ENCODE results near the gene TBXAS1. TPM values are rescaled to one million over a fixed set of nuclear protein-coding genes. Genes with fewer than 3 reads are reported as not detected.
A peak's percentile ranks its signal among the peaks of the same experiment; 100 is the strongest.

TBXAS1 gene
- polyA plus RNA-seq, 2 of the 4 experiments (the other 2 are of a cell fraction) = 8.8 to 11.6 TPM

GRCh38 chr7:139914306-139915267 lies 85.5 kb downstream of the TBXAS1 start:
- Histone ChIP-seq H3K4me2 (peak overlapping the region; percentile 70), H3K4me3 (no peak overlapping the region), H3K27ac (peak overlapping the region; percentile 94 to 95), H3K9me3 (peaks cover 6% of the 10 kb centered on the region; the same call in 1 of the 3 replicates), H3K4me1 (peaks cover 41% of the 10 kb centered on the region)
- FAIRE-seq (no peak), ATAC-seq (no peak), DNase-seq (ENCODE audit: low read depth in 1 of 2, low spot score in 1 of 2) (peak in 1 of 2 experiments; percentile 51)
- CTCF ChIA-PET = interaction anchor here (0.6 to 2.2 kb wide), 7 partner anchors 12 to 269 kb away, joined by 3 to 7 read pairs (median 3); no protein-coding TSS in a partner anchor
- POLR2A ChIA-PET = no interaction called here
- 87% methylated on average over 6 of the region's 6 CpGs for WGBS (ENCODE audit: missing lambda C conversion rate)
- TF ChIP-seq ZSCAN20 (CRISPR knock-in tag; IDR thresholded peaks at IDR 0.05) = no peak
- TF ChIP-seq MAFK (IDR thresholded peaks at IDR 0.05; ENCODE audit: partially characterized antibody) = peak; percentile 99
- TF ChIP-seq HOXB5 (CRISPR knock-in tag; IDR thresholded peaks at IDR 0.05) = 0 out of 2 replicates have a peak, but pooled peaks have one; percentile 23
- no peak for TF ChIP-seq RFX5 (IDR thresholded peaks at IDR 0.05)
- TF ChIP-seq HEYL (CRISPR knock-in tag; IDR thresholded peaks at IDR 0.05) = no peak
- no peak for TF ChIP-seq SMC3 (IDR thresholded peaks at IDR 0.05)
- no peak for TF ChIP-seq JUN (IDR thresholded peaks at IDR 0.05)
- TF ChIP-seq, protein P1, sequence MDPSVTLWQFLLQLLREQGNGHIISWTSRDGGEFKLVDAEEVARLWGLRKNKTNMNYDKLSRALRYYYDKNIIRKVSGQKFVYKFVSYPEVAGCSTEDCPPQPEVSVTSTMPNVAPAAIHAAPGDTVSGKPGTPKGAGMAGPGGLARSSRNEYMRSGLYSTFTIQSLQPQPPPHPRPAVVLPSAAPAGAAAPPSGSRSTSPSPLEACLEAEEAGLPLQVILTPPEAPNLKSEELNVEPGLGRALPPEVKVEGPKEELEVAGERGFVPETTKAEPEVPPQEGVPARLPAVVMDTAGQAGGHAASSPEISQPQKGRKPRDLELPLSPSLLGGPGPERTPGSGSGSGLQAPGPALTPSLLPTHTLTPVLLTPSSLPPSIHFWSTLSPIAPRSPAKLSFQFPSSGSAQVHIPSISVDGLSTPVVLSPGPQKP (IDR thresholded peaks at IDR 0.05; ENCODE audit: low read depth, low read length) = no peak
- TF ChIP-seq RCOR1 (IDR thresholded peaks at IDR 0.05; ENCODE audit: low read depth, low read length) = no peak
- no peak for TF ChIP-seq E2F6 (IDR thresholded peaks at IDR 0.05; ENCODE audit: borderline replicate concordance, low read depth)
- TF ChIP-seq NFE2L2 (conservative IDR thresholded peaks at IDR 0.05; ENCODE audit: low read length) = peak; percentile 97
- TF ChIP-seq CHD4 (IDR thresholded peaks at IDR 0.05; ENCODE audit: borderline replicate concordance) = no peak
- TF ChIP-seq TFCP2L1 (CRISPR knock-in tag; IDR thresholded peaks at IDR 0.05) = no peak
- no peak for TF ChIP-seq FOXS1 (CRISPR knock-in tag; IDR thresholded peaks at IDR 0.05)
- no peak for TF ChIP-seq HDAC2 (IDR thresholded peaks at IDR 0.05)
- TF ChIP-seq, protein P2, sequence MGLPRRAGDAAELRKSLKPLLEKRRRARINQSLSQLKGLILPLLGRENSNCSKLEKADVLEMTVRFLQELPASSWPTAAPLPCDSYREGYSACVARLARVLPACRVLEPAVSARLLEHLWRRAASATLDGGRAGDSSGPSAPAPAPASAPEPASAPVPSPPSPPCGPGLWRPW (IDR thresholded peaks at IDR 0.05) = no peak
- peak; percentile 84 for TF ChIP-seq ZFP36 (IDR thresholded peaks at IDR 0.05; ENCODE audit: borderline replicate concordance, partially characterized antibody)
- no peak for TF ChIP-seq TP53 (CRISPR knock-in tag; IDR thresholded peaks at IDR 0.05)
- TF ChIP-seq JUNB (IDR thresholded peaks at IDR 0.05) = no peak
- TF ChIP-seq HOXA7 (CRISPR knock-in tag; IDR thresholded peaks at IDR 0.05) = no peak
- no peak for TF ChIP-seq CEBPB (IDR thresholded peaks at IDR 0.05)
- TF ChIP-seq PBX3 (IDR thresholded peaks at IDR 0.05) = no peak
- no peak for TF ChIP-seq BCL3 (IDR thresholded peaks at IDR 0.05)
- no peak for TF ChIP-seq EHMT2 (IDR thresholded peaks at IDR 0.05; ENCODE audit: low read depth)
- TF ChIP-seq, protein P3, sequence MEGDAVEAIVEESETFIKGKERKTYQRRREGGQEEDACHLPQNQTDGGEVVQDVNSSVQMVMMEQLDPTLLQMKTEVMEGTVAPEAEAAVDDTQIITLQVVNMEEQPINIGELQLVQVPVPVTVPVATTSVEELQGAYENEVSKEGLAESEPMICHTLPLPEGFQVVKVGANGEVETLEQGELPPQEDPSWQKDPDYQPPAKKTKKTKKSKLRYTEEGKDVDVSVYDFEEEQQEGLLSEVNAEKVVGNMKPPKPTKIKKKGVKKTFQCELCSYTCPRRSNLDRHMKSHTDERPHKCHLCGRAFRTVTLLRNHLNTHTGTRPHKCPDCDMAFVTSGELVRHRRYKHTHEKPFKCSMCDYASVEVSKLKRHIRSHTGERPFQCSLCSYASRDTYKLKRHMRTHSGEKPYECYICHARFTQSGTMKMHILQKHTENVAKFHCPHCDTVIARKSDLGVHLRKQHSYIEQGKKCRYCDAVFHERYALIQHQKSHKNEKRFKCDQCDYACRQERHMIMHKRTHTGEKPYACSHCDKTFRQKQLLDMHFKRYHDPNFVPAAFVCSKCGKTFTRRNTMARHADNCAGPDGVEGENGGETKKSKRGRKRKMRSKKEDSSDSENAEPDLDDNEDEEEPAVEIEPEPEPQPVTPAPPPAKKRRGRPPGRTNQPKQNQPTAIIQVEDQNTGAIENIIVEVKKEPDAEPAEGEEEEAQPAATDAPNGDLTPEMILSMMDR (IDR thresholded peaks at IDR 0.05) = no peak
- TF ChIP-seq GATA3 (IDR thresholded peaks at IDR 0.05; ENCODE audit: borderline replicate concordance) = no peak; the same call in 1 of the 2 replicates
- no peak for TF ChIP-seq POLR2A (IDR thresholded peaks at IDR 0.05; ENCODE audit: low read length)
- TF ChIP-seq, protein P4, sequence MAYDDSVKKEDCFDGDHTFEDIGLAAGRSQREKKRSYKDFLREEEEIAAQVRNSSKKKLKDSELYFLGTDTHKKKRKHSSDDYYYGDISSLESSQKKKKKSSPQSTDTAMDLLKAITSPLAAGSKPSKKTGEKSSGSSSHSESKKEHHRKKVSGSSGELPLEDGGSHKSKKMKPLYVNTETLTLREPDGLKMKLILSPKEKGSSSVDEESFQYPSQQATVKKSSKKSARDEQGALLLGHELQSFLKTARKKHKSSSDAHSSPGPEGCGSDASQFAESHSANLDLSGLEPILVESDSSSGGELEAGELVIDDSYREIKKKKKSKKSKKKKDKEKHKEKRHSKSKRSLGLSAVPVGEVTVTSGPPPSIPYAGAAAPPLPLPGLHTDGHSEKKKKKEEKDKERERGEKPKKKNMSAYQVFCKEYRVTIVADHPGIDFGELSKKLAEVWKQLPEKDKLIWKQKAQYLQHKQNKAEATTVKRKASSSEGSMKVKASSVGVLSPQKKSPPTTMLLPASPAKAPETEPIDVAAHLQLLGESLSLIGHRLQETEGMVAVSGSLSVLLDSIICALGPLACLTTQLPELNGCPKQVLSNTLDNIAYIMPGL (CRISPR knock-in tag; IDR thresholded peaks at IDR 0.05; ENCODE audit: borderline replicate concordance) = no peak
- TF ChIP-seq ZNF302 (CRISPR knock-in tag; IDR thresholded peaks at IDR 0.05) = no peak
- TF ChIP-seq NPAS2 (CRISPR knock-in tag; IDR thresholded peaks at IDR 0.05; ENCODE audit: borderline replicate concordance) = no peak
- no peak for TF ChIP-seq CHD2 (IDR thresholded peaks at IDR 0.05; ENCODE audit: low read length, partially characterized antibody)
- TF ChIP-seq MYC (IDR thresholded peaks at IDR 0.05; ENCODE audit: borderline replicate concordance, low read length) = no peak
- TF ChIP-seq EHF (CRISPR knock-in tag; IDR thresholded peaks at IDR 0.05) = no peak
- TF ChIP-seq FOSB (CRISPR knock-in tag; IDR thresholded peaks at IDR 0.05) = no peak
